Liver (tissue), 9 donors: Measurements from ENCODE around the gene LYRM4. TPM values are rescaled to one million over a fixed set of nuclear protein-coding genes. Genes with fewer than 3 reads are reported as not detected.

Experiments used
- DNase-seq: peaks from one replicate; pipeline ENCODE4 v3.0.0-alpha.2; 2017; ENCODE audit warnings: low spot score
- H3K27ac ChIP-seq, 2 donors: one replicate each; pipeline ENCODE4 v1.7.0; 2013; ENCODE audit warnings: inconsistent platforms in 2 of 2, low read length in 2 of 2, control low read depth in 1 of 2, low read depth in 1 of 2, mild to moderate bottlenecking in 1 of 2
- H3K27me3 ChIP-seq, 4 donors: one replicate each; pipeline versions ENCODE4 v1.6.1 to v1.7.0; 2013; ENCODE audit warnings: low read length in 3 of 4, inconsistent platforms in 1 of 4, mild to moderate bottlenecking in 1 of 4, moderate library complexity in 1 of 4; ENCODE audit not compliant: control insufficient read depth in 4 of 4, insufficient read depth in 4 of 4
- H3K36me3 ChIP-seq, 4 donors: one replicate each; pipeline versions ENCODE4 v1.6.1 to v1.7.0; 2013; ENCODE audit warnings: low read length in 3 of 4, mild to moderate bottlenecking in 3 of 4, low read depth in 1 of 4, moderate library complexity in 1 of 4; ENCODE audit not compliant: control insufficient read depth in 4 of 4, insufficient read depth in 3 of 4
- H3K4me1 ChIP-seq, 4 donors: one replicate each; pipeline versions ENCODE4 v1.6.1 to v1.7.0; 2013; ENCODE audit warnings: low read length in 3 of 4, mild to moderate bottlenecking in 3 of 4, moderate library complexity in 1 of 4; ENCODE audit not compliant: control insufficient read depth in 4 of 4, insufficient read depth in 4 of 4
- H3K4me3 ChIP-seq, 3 donors: one replicate each; pipeline versions ENCODE4 v1.6.1 to v1.7.0; 2013; ENCODE audit warnings: low read length in 3 of 3, control low read depth in 1 of 3, low read depth in 1 of 3, mild to moderate bottlenecking in 1 of 3
- H3K9ac ChIP-seq, 2 donors: one replicate each; pipeline ENCODE4 v1.7.0; 2013; ENCODE audit warnings: low read length in 2 of 2, mild to moderate bottlenecking in 2 of 2, moderate library complexity in 2 of 2, control low read depth in 1 of 2, low read depth in 1 of 2
- H3K9me3 ChIP-seq, 4 donors: one replicate each; pipeline versions ENCODE4 v1.6.1 to v1.7.0; 2013; ENCODE audit warnings: low read length in 3 of 4; ENCODE audit not compliant: control insufficient read depth in 4 of 4
- ATF3 ChIP-seq: IDR thresholded peaks from 2 replicates; pipeline ENCODE4 v1.6.1; 2016; ENCODE audit warnings: antibody characterized with exemption
- CTCF ChIP-seq: fragments of 150-350 bp; IDR thresholded peaks from 2 replicates; pipeline ENCODE4 v1.5.1; 2017; ENCODE audit warnings: improper control_type of control experiment, low read depth, low read length; ENCODE audit not compliant: missing input control
- EGR1 ChIP-seq, 2 donors: IDR thresholded peaks; 2 replicates each; pipeline ENCODE4 v1.6.1; 2016 to 2018; ENCODE audit warnings: antibody characterized with exemption in 2 of 2, low read depth in 2 of 2
- FOXA1 ChIP-seq: IDR thresholded peaks from 2 replicates; pipeline ENCODE4 v1.6.1; 2016; ENCODE audit warnings: antibody characterized with exemption
- FOXA2 ChIP-seq: IDR thresholded peaks from 2 replicates; pipeline ENCODE4 v1.6.1; 2016; ENCODE audit warnings: antibody characterized with exemption
- GABPA ChIP-seq, 2 donors: IDR thresholded peaks in 1 of 2; conservative IDR thresholded peaks in 1 of 2; 2 replicates each; pipeline ENCODE4 v1.6.1; 2016; ENCODE audit warnings: antibody characterized with exemption in 2 of 2, mild to moderate bottlenecking in 1 of 2, moderate library complexity in 1 of 2
- HNF4A ChIP-seq, 2 donors: conservative IDR thresholded peaks; 2 replicates each; pipeline ENCODE4 v1.6.1; 2016; ENCODE audit warnings: antibody characterized with exemption in 2 of 2, mild to moderate bottlenecking in 2 of 2
- HNF4G ChIP-seq: IDR thresholded peaks from 2 replicates; pipeline ENCODE4 v1.6.1; 2016; ENCODE audit warnings: antibody characterized with exemption
- JUND ChIP-seq, 2 donors: IDR thresholded peaks; 2 replicates each; pipeline ENCODE4 v1.6.1; 2016; ENCODE audit warnings: antibody characterized with exemption in 2 of 2
- MAX ChIP-seq: IDR thresholded peaks from 2 replicates; pipeline ENCODE4 v1.6.1; 2016; ENCODE audit warnings: antibody characterized with exemption
- NR2F2 ChIP-seq: IDR thresholded peaks from 2 replicates; pipeline ENCODE4 v1.6.1; 2016; ENCODE audit warnings: antibody characterized with exemption
- RAD21 ChIP-seq, 2 donors: IDR thresholded peaks; 2 replicates each; pipeline ENCODE4 v1.6.1; 2016; ENCODE audit warnings: antibody characterized with exemption in 2 of 2, mild to moderate bottlenecking in 2 of 2
- REST ChIP-seq: IDR thresholded peaks from 2 replicates; pipeline ENCODE4 v1.6.1; 2016; ENCODE audit warnings: antibody characterized with exemption, mild to moderate bottlenecking
- RXRA ChIP-seq, 2 donors: IDR thresholded peaks; 2 replicates each; pipeline ENCODE4 v1.6.1; 2017 to 2018; ENCODE audit warnings: antibody characterized with exemption in 2 of 2, mild to moderate bottlenecking in 1 of 2
- SP1 ChIP-seq: IDR thresholded peaks from 2 replicates; pipeline ENCODE4 v1.6.1; 2018; ENCODE audit warnings: antibody characterized with exemption, mild to moderate bottlenecking
- TAF1 ChIP-seq: conservative IDR thresholded peaks from 2 replicates; pipeline ENCODE4 v1.6.1; 2016; ENCODE audit warnings: antibody characterized with exemption, mild to moderate bottlenecking
- YY1 ChIP-seq: IDR thresholded peaks from 2 replicates; pipeline ENCODE4 v1.6.1; 2016; ENCODE audit warnings: antibody characterized with exemption, mild to moderate bottlenecking
- ZBTB33 ChIP-seq: IDR thresholded peaks from 2 replicates; pipeline ENCODE4 v1.6.1; 2016; ENCODE audit warnings: antibody characterized with exemption
- WGBS: extraction: QIAGEN DNeasy Blood & Tissue Kit; methylation state at CpG from one replicate; pipeline ENCODE4 v1.1.7; 2013; 5-methylcytosine and 5-hydroxymethylcytosine counted together
- polyA plus RNA-seq, 2 donors: library from polyadenylated mRNA; stranded (reverse) in 1 of 2; unstranded in 1 of 2; fragments of 200-250 nt in 1 of 2; fragments of >200 nt in 1 of 2; fragmentation: Nextera tagmentation in 1 of 2; extraction: Ambion mirVana in 1 of 2; gene quantifications; one replicate each; pipeline versions ENCODE4 v1.2.1 to v1.2.3, GENCODE V29; 2013 to 2015
- total RNA-seq, 2 donors: library from RNA; depleted of rRNA; stranded (reverse); fragments of >200 nt; gene quantifications; one replicate each; pipeline ENCODE4 v1.2.3, GENCODE V29; 2014
- donor health status: healthy.
- donor health status: healthy.
- donor health status: healthy.
- donor health status: healthy.
- donor health status: healthy.

Gene LYRM4
- total and polyA plus RNA-seq, 4 donors: 4.4 to 13.1 (median 6.5) TPM

- Histone ChIP-seq H3K9ac (no peak overlapping the region), H3K27me3 (no peaks in the 10 kb centered on the region), H3K36me3 (no peaks in the 10 kb centered on the region), H3K4me1 (peaks cover 3 to 11% (median 5%) of the 10 kb centered on the region in 4 donors), H3K9me3 (no peaks in the 10 kb centered on the region), H3K4me3 (no peak overlapping the region), H3K27ac (no peak overlapping the region)
- 91% methylated on average over 11 of the region's 11 CpGs for whole genome bisulfite sequencing
- DNase-seq: no peak
- TF ChIP-seq YY1 (no peak), ATF3 (no peak), REST (no peak), JUND (IDR thresholded peaks at IDR 0.05) (no peak), TAF1 (no peak), FOXA2 (no peak), MAX (no peak), EGR1 (IDR thresholded peaks at IDR 0.05; ENCODE audit: low read depth in 2 of 2) (no peak), RXRA (IDR thresholded peaks at IDR 0.05) (no peak), GABPA (IDR thresholded peaks at IDR 0.05 in 1 of 2, conservative IDR thresholded peaks at IDR 0.05 in 1 of 2) (no peak), FOXA1 (no peak)
These were observed 117.8 kb downstream of the LYRM4 start for GRCh38 chr6:5142915-5143314.

GRCh38 chr6:5142131-5142530 lies 118.6 kb downstream of the LYRM4 start:
- Histone ChIP-seq H3K27me3 (no peaks in the 10 kb centered on the region), H3K27ac (no peak overlapping the region), H3K4me1 (peaks cover 3 to 11% (median 5%) of the 10 kb centered on the region in 4 donors), H3K9ac (no peak overlapping the region), H3K36me3 (no peaks in the 10 kb centered on the region), H3K9me3 (no peaks in the 10 kb centered on the region), H3K4me3 (no peak overlapping the region)
- TF ChIP-seq SP1 (no peak), JUND (IDR thresholded peaks at IDR 0.05) (no peak), EGR1 (IDR thresholded peaks at IDR 0.05; ENCODE audit: low read depth in 2 of 2) (no peak), NR2F2 (no peak), ATF3 (no peak), FOXA1 (no peak), HNF4G (no peak), CTCF (no peak), MAX (no peak), ZBTB33 (no peak), REST (no peak), GABPA (IDR thresholded peaks at IDR 0.05 in 1 of 2, conservative IDR thresholded peaks at IDR 0.05 in 1 of 2) (no peak), YY1 (no peak), RAD21 (IDR thresholded peaks at IDR 0.05) (no peak), RXRA (IDR thresholded peaks at IDR 0.05) (no peak), HNF4A (conservative IDR thresholded peaks at IDR 0.05) (no peak)
- no peak for DNase-seq
- WGBS: 97% methylated on average over 4 of the region's 4 CpGs
